H1 (cell line): Measurements from ENCODE around the gene CCDC74A. TPM values are rescaled to one million over a fixed set of nuclear protein-coding genes. Genes with fewer than 3 reads are reported as not detected.
"Not testable (repeated sequence)": the region's sequence is repeated elsewhere in the genome, so short reads cannot be mapped to it uniquely, and the experiment has no call there.

Experiments
- CTCF ChIA-PET: fragments of 300-600 bp; sonication (Branson Sonifier 250); formaldehyde crosslinking; loops from one replicate; lab custom pipeline; 2021; ENCODE audit not compliant: partially characterized antibody; lab: Charles Lee
- POLR2A ChIA-PET: fragments of 300-600 bp; sonication (Branson Sonifier 250); formaldehyde crosslinking; loops from one replicate; lab custom pipeline; 2021; ENCODE audit warnings: inconsistent platforms; ENCODE audit not compliant: partially characterized antibody; lab: Charles Lee
- DNase-seq, 2 experiments: peaks; one replicate each; pipeline versions ENCODE4 v3.0.0 to v3.0.0-alpha.2; 2010 to 2022; ENCODE audit warnings: low spot score in 2 of 2, low read depth in 1 of 2, mixed read lengths in 1 of 2
- FAIRE-seq: peaks from 2 replicates; lab custom pipeline; 2011; peaks lifted over from hg19 to GRCh38; lab: Jason Lieb, UNC
- H2AFZ ChIP-seq: 2 replicates; pipeline ENCODE4 v1.8.1; 2012; ENCODE audit warnings: low read length, inconsistent platforms
- H2AK5ac ChIP-seq: 2 replicates; pipeline ENCODE4 v1.6.1; 2013; ENCODE audit warnings: low read depth, low read length
- H2BK120ac ChIP-seq: replicated peaks from 2 replicates; pipeline ENCODE3; 2013; ENCODE audit warnings: low read depth, low read length, inconsistent platforms
- H2BK12ac ChIP-seq: 2 replicates; pipeline ENCODE4 v1.6.1; 2013; ENCODE audit warnings: low read depth, low read length
- H2BK15ac ChIP-seq: 2 replicates; pipeline ENCODE4 v1.6.1; 2013; ENCODE audit warnings: low read length
- H2BK20ac ChIP-seq: 2 replicates; pipeline ENCODE4 v1.6.1; 2013; ENCODE audit warnings: low read length
- H2BK5ac ChIP-seq: 2 replicates; pipeline ENCODE4 v1.6.1; 2013; ENCODE audit warnings: low read depth, low read length
- H3K14ac ChIP-seq: 2 replicates; pipeline ENCODE4 v1.6.1; 2013; ENCODE audit warnings: inconsistent platforms; ENCODE audit not compliant: insufficient read length
- H3K18ac ChIP-seq: 2 replicates; pipeline ENCODE4 v1.6.1; 2013; ENCODE audit warnings: low read length; ENCODE audit errors: extremely low read depth
- H3K23ac ChIP-seq: 2 replicates; pipeline ENCODE4 v1.6.1; 2013; ENCODE audit warnings: inconsistent platforms; ENCODE audit not compliant: insufficient read length
- H3K23me2 ChIP-seq: 2 replicates; pipeline ENCODE4 v1.6.1; 2013; ENCODE audit warnings: low read depth, low read length
- H3K27ac ChIP-seq: 2 replicates; pipeline ENCODE4 v1.6.1; 2011; ENCODE audit warnings: low read depth, low read length, inconsistent platforms
- H3K27me3 ChIP-seq, 4 experiments: replicated peaks in 1 of 4; 1 replicate in 1 of 4; 2 replicates in 3 of 4; pipeline versions ENCODE4 v1.6.1 to v1.8.1; 2011 to 2013; ENCODE audit warnings: low read length in 3 of 4, mild to moderate bottlenecking in 3 of 4, inconsistent platforms in 2 of 4, mixed read lengths in 2 of 4, moderate library complexity in 1 of 4; ENCODE audit not compliant: control insufficient read depth in 3 of 4, insufficient read depth in 3 of 4; ENCODE audit errors: extremely low read depth in 1 of 4
- H3K36me3 ChIP-seq, 4 experiments: 2 replicates each; pipeline versions ENCODE4 v1.6.1 to v1.8.1; 2011 to 2013; ENCODE audit warnings: mild to moderate bottlenecking in 4 of 4, low read length in 3 of 4, moderate library complexity in 2 of 4, control low read depth in 1 of 4, inconsistent platforms in 1 of 4; ENCODE audit not compliant: insufficient read depth in 4 of 4, control insufficient read depth in 2 of 4
- H3K4ac ChIP-seq: replicated peaks from 2 replicates; pipeline ENCODE3; 2013; ENCODE audit warnings: low read length, low read depth, mixed read lengths, inconsistent platforms; ENCODE audit not compliant: insufficient read length
- H3K4me1 ChIP-seq, 4 experiments: replicated peaks in 1 of 4; 1 replicate in 1 of 4; 2 replicates in 3 of 4; pipeline versions ENCODE4 v1.6.1 to v1.8.1; 2011 to 2013; ENCODE audit warnings: low read length in 3 of 4, inconsistent platforms in 2 of 4, mixed read lengths in 1 of 4; ENCODE audit not compliant: insufficient read depth in 4 of 4, control insufficient read depth in 3 of 4
- H3K4me2 ChIP-seq, 2 experiments: 2 replicates each; pipeline versions ENCODE4 v1.6.1 to v1.8.1; 2011 to 2013; ENCODE audit warnings: low read depth in 2 of 2, low read length in 2 of 2, control low read depth in 1 of 2, inconsistent platforms in 1 of 2, mild to moderate bottlenecking in 1 of 2; ENCODE audit not compliant: insufficient read depth in 1 of 2
- H3K4me3 ChIP-seq, 4 experiments: fragments of 200-600, 300-600 bp in 1 of 4; sonication (generic), shearing (Covaris generic), sonication (Bioruptor Twin) in 1 of 4; 2 replicates each; pipeline versions ENCODE4 v1.5.1 to v1.8.1; 2011 to 2016; ENCODE audit warnings: low read length in 4 of 4, low read depth in 3 of 4, control low read depth in 2 of 4, inconsistent platforms in 2 of 4, mild to moderate bottlenecking in 2 of 4, mixed read lengths in 1 of 4, moderate library complexity in 1 of 4; ENCODE audit not compliant: insufficient read depth in 2 of 4; ENCODE audit errors: extremely low read depth in 1 of 4
- H3K56ac ChIP-seq: replicated peaks from 2 replicates; pipeline ENCODE3; 2013; ENCODE audit warnings: low read depth, mild to moderate bottlenecking, mixed read lengths, low read length, inconsistent platforms; ENCODE audit not compliant: insufficient read length
- H3K79me1 ChIP-seq: 2 replicates; pipeline ENCODE4 v1.6.1; 2013; ENCODE audit warnings: low read depth, low read length, control low read depth
- H3K79me2 ChIP-seq, 2 experiments: 2 replicates each; pipeline versions ENCODE4 v1.6.1 to v1.8.1; 2012 to 2013; ENCODE audit warnings: low read length in 2 of 2, mild to moderate bottlenecking in 2 of 2, inconsistent platforms in 1 of 2; ENCODE audit not compliant: insufficient read depth in 2 of 2, control insufficient read depth in 1 of 2
- H3K9ac ChIP-seq, 4 experiments: replicated peaks in 1 of 4; 1 replicate in 1 of 4; 2 replicates in 3 of 4; pipeline versions ENCODE4 v1.6.1 to v1.8.1; 2011 to 2013; ENCODE audit warnings: low read depth in 3 of 4, low read length in 3 of 4, control low read depth in 2 of 4, mild to moderate bottlenecking in 2 of 4, moderate library complexity in 2 of 4, inconsistent platforms in 1 of 4; ENCODE audit errors: extremely low read depth in 1 of 4
- H3K9me3 ChIP-seq, 2 experiments: 2 replicates each; pipeline versions ENCODE4 v1.6.1 to v1.8.1; 2012 to 2013; ENCODE audit warnings: mild to moderate bottlenecking in 2 of 2, moderate library complexity in 2 of 2, control low read depth in 1 of 2, inconsistent platforms in 1 of 2, low read depth in 1 of 2, low read length in 1 of 2, mixed read lengths in 1 of 2; ENCODE audit not compliant: insufficient read depth in 2 of 2
- H4K20me1 ChIP-seq, 2 experiments: replicated peaks in 1 of 2; 2 replicates each; pipeline versions ENCODE3 to v1.8.1; 2011 to 2013; ENCODE audit warnings: inconsistent platforms in 2 of 2, low read length in 2 of 2, mild to moderate bottlenecking in 1 of 2; ENCODE audit not compliant: insufficient read depth in 2 of 2, control insufficient read depth in 1 of 2
- H4K5ac ChIP-seq: 2 replicates; pipeline ENCODE4 v1.6.1; 2013; ENCODE audit warnings: low read length, low read depth, mixed read lengths, inconsistent platforms; ENCODE audit not compliant: insufficient read length
- H4K8ac ChIP-seq: 2 replicates; pipeline ENCODE4 v1.8.0; 2013; ENCODE audit warnings: mild to moderate bottlenecking, moderate library complexity, low read length, inconsistent platforms; ENCODE audit not compliant: insufficient read depth; ENCODE audit errors: extremely low read depth
- H4K91ac ChIP-seq: replicated peaks from 2 replicates; pipeline ENCODE3; 2013; ENCODE audit warnings: low read length, mixed read lengths, inconsistent platforms; ENCODE audit not compliant: insufficient read length
- WGBS, 2 experiments: shearing (Covaris generic) in 1 of 2; methylation state at CpG; one replicate each; pipeline versions ENCODE4 v1.1.6 to v1.1.7; 2013 to 2015; ENCODE audit warnings: low lambda C conversion rate in 2 of 2, mixed read lengths in 2 of 2, inconsistent platforms in 1 of 2, low coverage in 1 of 2, missing lambda C conversion rate in 1 of 2; ENCODE audit not compliant: insufficient replicate concordance in 2 of 2, insufficient coverage in 1 of 2, insufficient read length in 1 of 2; ENCODE audit errors: extremely low coverage in 1 of 2, missing lambda C conversion rate in 1 of 2; 5-methylcytosine and 5-hydroxymethylcytosine counted together
- polyA plus RNA-seq, 7 experiments: library from polyadenylated mRNA; depleted of rRNA in 3 of 7; stranded (reverse) in 5 of 7; unstranded in 2 of 7; fragments of >200 nt in 5 of 7; fragments of 200-250 nt in 2 of 7; gene quantifications; 1 replicate in 5 of 7; 2 replicates in 1 of 7; 4 replicates in 1 of 7; pipeline versions ENCODE4 v1.2.1 to v1.2.3, GENCODE V29; 2011 to 2013; ENCODE audit warnings: missing spikeins in 2 of 7, mixed read lengths in 2 of 7
- total RNA-seq: library from RNA; stranded (reverse); fragmentation: NEBNext Ultra II Directional; extraction: Animal tissue kit (Norgen Biotek cat#: 25700); gene quantifications from 2 replicates; pipeline ENCODE4 v1.2.1, GENCODE V29; 2021

Gene CCDC74A
- total and polyA plus RNA-seq, 2 of the 8 experiments (the other 6 are each of a cell fraction or from before 2014, with no cell fraction given): 18.1 to 21.0 TPM

DNA sequence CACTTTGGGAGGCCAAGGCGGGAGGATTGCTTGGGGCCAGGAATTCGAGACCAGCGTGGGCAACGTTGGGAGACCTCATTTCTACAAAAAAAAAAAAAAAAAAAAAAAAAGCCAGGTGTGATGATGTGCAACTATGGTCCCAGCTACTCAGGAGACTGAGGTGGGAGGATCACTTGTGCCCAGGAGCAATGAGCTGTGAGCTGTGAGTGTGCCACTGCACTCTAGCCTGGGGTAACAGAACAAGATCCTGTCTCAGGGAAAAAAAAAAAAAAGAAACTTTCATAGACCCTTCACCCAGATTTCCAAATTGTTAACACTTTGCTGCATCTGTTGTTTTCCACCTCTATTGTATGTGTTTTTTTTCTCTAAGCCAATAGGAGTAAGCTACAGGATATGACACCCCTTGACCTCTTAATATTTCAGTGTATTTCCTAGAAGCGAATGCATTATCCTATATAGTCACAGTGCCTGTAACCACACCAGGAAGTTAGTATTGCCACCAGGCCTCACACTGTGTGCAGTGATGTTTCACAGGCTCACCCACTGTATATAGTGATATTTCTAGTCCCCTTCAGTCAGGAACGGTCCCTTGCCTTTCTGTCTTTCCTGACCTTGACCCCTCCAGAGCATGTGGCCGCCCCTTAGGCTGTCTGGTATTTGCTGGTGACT lies 23.5 kb upstream of the CCDC74A start:
- H3K4me2 ChIP-seq, H3K18ac ChIP-seq, H3K9me3 ChIP-seq, H3K4me3 ChIP-seq, H3K56ac ChIP-seq, H4K91ac ChIP-seq, FAIRE-seq, H2AFZ ChIP-seq, CTCF ChIA-PET, H3K4me1 ChIP-seq, H3K23me2 ChIP-seq, H3K79me1 ChIP-seq, H4K5ac ChIP-seq, H2AK5ac ChIP-seq, H4K20me1 ChIP-seq, H3K23ac ChIP-seq, H2BK5ac ChIP-seq, H2BK20ac ChIP-seq, H4K8ac ChIP-seq, H3K27ac ChIP-seq, DNase-seq, H3K79me2 ChIP-seq, H3K27me3 ChIP-seq, H3K4ac ChIP-seq, H2BK120ac ChIP-seq, H3K14ac ChIP-seq, H3K9ac ChIP-seq, H2BK15ac ChIP-seq, H2BK12ac ChIP-seq: not testable (repeated sequence)
- 80% methylated on average over 7 of the region's 7 CpGs; no CpG with 5 or more reads in 1 of the 2 experiments for WGBS, 2 experiments
- POLR2A ChIA-PET: interaction anchor here (1.5 kb wide), 1 partner anchor 10 kb away, joined by 4 read pairs; no protein-coding TSS in a partner anchor
- H3K36me3 ChIP-seq: peaks cover 6 to 73% (median 48%) of the 10 kb centered on the region in 4 experiments; a peak in 7 of 8 replicates
